ENCODE results near the gene ZBTB6.

- no peak for TF ChIP-seq CTCF (IDR thresholded peaks at IDR 0.05)
- TF ChIP-seq POLR2A (IDR thresholded peaks at IDR 0.05), result no peak
These were observed 12.3 kb downstream of the ZBTB6 start for GRCh38 chr9:122900791-122901190.

Measured in uterus (tissue), 2 donors.